ENCODE results near the gene TFCP2. TPM values are rescaled to one million over a fixed set of nuclear protein-coding genes. Genes with fewer than 3 reads are reported as not detected.
A peak's percentile ranks its signal among the peaks of the same experiment; 100 is the strongest.

Gene TFCP2
- total RNA-seq, 1 donor from 2014 or later, result 14.6 TPM

GRCh38 chr12:51198568-51199365 lies 25.8 kb upstream of the TFCP2 start:
- Histone ChIP-seq H3K36me3 (ENCODE audit: control insufficient read depth in 3 of 3, insufficient read depth in 3 of 3, low read length in 3 of 3) (peaks cover 22 to 29% (median 22%) of the 10 kb centered on the region in 3 donors), H3K4me3 (ENCODE audit: low read length in 3 of 3) (no peak overlapping the region), H3K27me3 (ENCODE audit: control insufficient read depth in 3 of 3, insufficient read depth in 3 of 3, low read length in 3 of 3) (no peaks in the 10 kb centered on the region), H3K9ac (ENCODE audit: low read depth in 1 of 3, low read length in 3 of 3) (no peak overlapping the region), H3K27ac (ENCODE audit: low read depth, low read length) (no peak overlapping the region), H3K9me3 (ENCODE audit: control insufficient read depth in 3 of 3, low read length in 3 of 3) (no peaks in the 10 kb centered on the region), H3K4me1 (ENCODE audit: control insufficient read depth in 3 of 3, insufficient read depth in 3 of 3, low read length in 3 of 3) (no peaks in the 10 kb centered on the region)

GRCh38 chr12:51197736-51198567 lies 25.0 kb upstream of the TFCP2 start:
- H3K9me3 ChIP-seq (ENCODE audit: control insufficient read depth in 3 of 3, low read length in 3 of 3), result no peaks in the 10 kb centered on the region
- peaks cover 20 to 31% (median 22%) of the 10 kb centered on the region in 3 donors for H3K36me3 ChIP-seq (ENCODE audit: control insufficient read depth in 3 of 3, insufficient read depth in 3 of 3, low read length in 3 of 3)
- H3K27ac ChIP-seq (ENCODE audit: low read depth, low read length), result no peak overlapping the region
- H3K4me1 ChIP-seq (ENCODE audit: control insufficient read depth in 3 of 3, insufficient read depth in 3 of 3, low read length in 3 of 3), result no peaks in the 10 kb centered on the region
- H3K9ac ChIP-seq (ENCODE audit: low read depth in 1 of 3, low read length in 3 of 3), result no peak overlapping the region
- no peaks in the 10 kb centered on the region for H3K27me3 ChIP-seq (ENCODE audit: control insufficient read depth in 3 of 3, insufficient read depth in 3 of 3, low read length in 3 of 3)
- no peak overlapping the region for H3K4me3 ChIP-seq (ENCODE audit: low read length in 3 of 3)

GRCh38 chr12:51196547-51196946 lies 23.6 kb upstream of the TFCP2 start:
- H3K36me3 ChIP-seq (ENCODE audit: control insufficient read depth in 3 of 3, insufficient read depth in 3 of 3, low read length in 3 of 3), result peaks cover 22 to 32% (median 25%) of the 10 kb centered on the region in 3 donors
- no peaks in the 10 kb centered on the region for H3K27me3 ChIP-seq (ENCODE audit: control insufficient read depth in 3 of 3, insufficient read depth in 3 of 3, low read length in 3 of 3)
- no peaks in the 10 kb centered on the region for H3K4me1 ChIP-seq (ENCODE audit: control insufficient read depth in 3 of 3, insufficient read depth in 3 of 3, low read length in 3 of 3)
- no peaks in the 10 kb centered on the region for H3K9me3 ChIP-seq (ENCODE audit: control insufficient read depth in 3 of 3, low read length in 3 of 3)
- no peak overlapping the region for H3K9ac ChIP-seq (ENCODE audit: low read depth in 1 of 3, low read length in 3 of 3)
- H3K4me3 ChIP-seq (ENCODE audit: low read length in 3 of 3), result no peak overlapping the region
- no peak overlapping the region for H3K27ac ChIP-seq (ENCODE audit: low read depth, low read length)

GRCh38 chr12:51195841-51196240 lies 22.9 kb upstream of the TFCP2 start:
- no peaks in the 10 kb centered on the region for H3K9me3 ChIP-seq (ENCODE audit: control insufficient read depth in 3 of 3, low read length in 3 of 3)
- H3K36me3 ChIP-seq (ENCODE audit: control insufficient read depth in 3 of 3, insufficient read depth in 3 of 3, low read length in 3 of 3), result peaks cover 23 to 39% (median 30%) of the 10 kb centered on the region in 3 donors
- H3K4me1 ChIP-seq (ENCODE audit: control insufficient read depth in 3 of 3, insufficient read depth in 3 of 3, low read length in 3 of 3), result peaks cover 1 to 4% (median 4%) of the 10 kb centered on the region in 3 donors
- no peak overlapping the region for H3K27ac ChIP-seq (ENCODE audit: low read depth, low read length)
- no peaks in the 10 kb centered on the region for H3K27me3 ChIP-seq (ENCODE audit: control insufficient read depth in 3 of 3, insufficient read depth in 3 of 3, low read length in 3 of 3)
- no peak overlapping the region for H3K4me3 ChIP-seq (ENCODE audit: low read length in 3 of 3)
- H3K9ac ChIP-seq (ENCODE audit: low read depth in 1 of 3, low read length in 3 of 3), result no peak overlapping the region

GRCh38 chr12:51192284-51192671 lies 19.3 kb upstream of the TFCP2 start:
- no peak overlapping the region for H3K9ac ChIP-seq (ENCODE audit: low read depth in 1 of 3, low read length in 3 of 3)
- H3K27ac ChIP-seq (ENCODE audit: low read depth, low read length), result no peak overlapping the region
- no peaks in the 10 kb centered on the region for H3K27me3 ChIP-seq (ENCODE audit: control insufficient read depth in 3 of 3, insufficient read depth in 3 of 3, low read length in 3 of 3)
- no peaks in the 10 kb centered on the region for H3K9me3 ChIP-seq (ENCODE audit: control insufficient read depth in 3 of 3, low read length in 3 of 3)
- peaks cover 23 to 47% (median 33%) of the 10 kb centered on the region in 3 donors for H3K36me3 ChIP-seq (ENCODE audit: control insufficient read depth in 3 of 3, insufficient read depth in 3 of 3, low read length in 3 of 3)
- no peak overlapping the region for H3K4me3 ChIP-seq (ENCODE audit: low read length in 3 of 3)
- peaks cover 6 to 28% (median 11%) of the 10 kb centered on the region in 3 donors for H3K4me1 ChIP-seq (ENCODE audit: control insufficient read depth in 3 of 3, insufficient read depth in 3 of 3, low read length in 3 of 3)

GRCh38 chr12:51191516-51192283 lies 18.8 kb upstream of the TFCP2 start:
- H3K9me3 ChIP-seq (ENCODE audit: control insufficient read depth in 3 of 3, low read length in 3 of 3), result no peaks in the 10 kb centered on the region
- peaks cover 21 to 45% (median 31%) of the 10 kb centered on the region in 3 donors for H3K36me3 ChIP-seq (ENCODE audit: control insufficient read depth in 3 of 3, insufficient read depth in 3 of 3, low read length in 3 of 3)
- H3K4me3 ChIP-seq (ENCODE audit: low read length in 3 of 3), result no peak overlapping the region
- no peaks in the 10 kb centered on the region for H3K27me3 ChIP-seq (ENCODE audit: control insufficient read depth in 3 of 3, insufficient read depth in 3 of 3, low read length in 3 of 3)
- H3K4me1 ChIP-seq (ENCODE audit: control insufficient read depth in 3 of 3, insufficient read depth in 3 of 3, low read length in 3 of 3), result peaks cover 9 to 33% (median 14%) of the 10 kb centered on the region in 3 donors
- H3K27ac ChIP-seq (ENCODE audit: low read depth, low read length), result peak overlapping the region; percentile 28
- no peak overlapping the region for H3K9ac ChIP-seq (ENCODE audit: low read depth in 1 of 3, low read length in 3 of 3)

- H3K27ac ChIP-seq (ENCODE audit: low read depth, low read length), result peak overlapping the region; percentile 61
- no peak overlapping the region for H3K4me3 ChIP-seq (ENCODE audit: low read length in 3 of 3)
- no peaks in the 10 kb centered on the region for H3K27me3 ChIP-seq (ENCODE audit: control insufficient read depth in 3 of 3, insufficient read depth in 3 of 3, low read length in 3 of 3)
- H3K36me3 ChIP-seq (ENCODE audit: control insufficient read depth in 3 of 3, insufficient read depth in 3 of 3, low read length in 3 of 3), result peaks cover 16 to 37% (median 29%) of the 10 kb centered on the region in 3 donors
- peaks cover 10 to 40% (median 17%) of the 10 kb centered on the region in 3 donors for H3K4me1 ChIP-seq (ENCODE audit: control insufficient read depth in 3 of 3, insufficient read depth in 3 of 3, low read length in 3 of 3)
- no peaks in the 10 kb centered on the region for H3K9me3 ChIP-seq (ENCODE audit: control insufficient read depth in 3 of 3, low read length in 3 of 3)
- no peak overlapping the region for H3K9ac ChIP-seq (ENCODE audit: low read depth in 1 of 3, low read length in 3 of 3)
These were observed 17.9 kb upstream of the TFCP2 start for GRCh38 chr12:51190820-51191219.

GRCh38 chr12:51189790-51190355 lies 16.9 kb upstream of the TFCP2 start:
- Histone ChIP-seq H3K4me1 (ENCODE audit: control insufficient read depth in 3 of 3, insufficient read depth in 3 of 3, low read length in 3 of 3) (peaks cover 10 to 40% (median 17%) of the 10 kb centered on the region in 3 donors), H3K9me3 (ENCODE audit: control insufficient read depth in 3 of 3, low read length in 3 of 3) (no peaks in the 10 kb centered on the region), H3K27ac (ENCODE audit: low read depth, low read length) (peak overlapping the region; percentile 61), H3K27me3 (ENCODE audit: control insufficient read depth in 3 of 3, insufficient read depth in 3 of 3, low read length in 3 of 3) (no peaks in the 10 kb centered on the region), H3K4me3 (ENCODE audit: low read length in 3 of 3) (no peak overlapping the region), H3K9ac (ENCODE audit: low read depth in 1 of 3, low read length in 3 of 3) (no peak overlapping the region), H3K36me3 (ENCODE audit: control insufficient read depth in 3 of 3, insufficient read depth in 3 of 3, low read length in 3 of 3) (peaks cover 16 to 31% (median 29%) of the 10 kb centered on the region in 3 donors)

GRCh38 chr12:51188359-51189051 lies 15.6 kb upstream of the TFCP2 start:
- peak overlapping the region in 1 of 3 donors; percentile 8 for H3K9ac ChIP-seq (ENCODE audit: low read depth in 1 of 3, low read length in 3 of 3)
- peaks cover 16 to 50% (median 23%) of the 10 kb centered on the region in 3 donors for H3K4me1 ChIP-seq (ENCODE audit: control insufficient read depth in 3 of 3, insufficient read depth in 3 of 3, low read length in 3 of 3)
- peaks cover 16 to 29% (median 26%) of the 10 kb centered on the region in 3 donors for H3K36me3 ChIP-seq (ENCODE audit: control insufficient read depth in 3 of 3, insufficient read depth in 3 of 3, low read length in 3 of 3)

More at GRCh38 chr12:51188359-51189051, 15.6 kb upstream of the TFCP2 start:
- H3K27ac ChIP-seq (ENCODE audit: low read depth, low read length), result peak overlapping the region; percentile 69
- H3K27me3 ChIP-seq (ENCODE audit: control insufficient read depth in 3 of 3, insufficient read depth in 3 of 3, low read length in 3 of 3), result no peaks in the 10 kb centered on the region
- no peaks in the 10 kb centered on the region for H3K9me3 ChIP-seq (ENCODE audit: control insufficient read depth in 3 of 3, low read length in 3 of 3)
- no peak overlapping the region for H3K4me3 ChIP-seq (ENCODE audit: low read length in 3 of 3)
